Measurements from ENCODE around the gene RER1. TPM values are rescaled to one million over a fixed set of nuclear protein-coding genes. Genes with fewer than 3 reads are reported as not detected.

The RER1 gene
- total and polyA plus RNA-seq, 10 donors = 51.1 to 131 (median 79.0) TPM

DNA sequence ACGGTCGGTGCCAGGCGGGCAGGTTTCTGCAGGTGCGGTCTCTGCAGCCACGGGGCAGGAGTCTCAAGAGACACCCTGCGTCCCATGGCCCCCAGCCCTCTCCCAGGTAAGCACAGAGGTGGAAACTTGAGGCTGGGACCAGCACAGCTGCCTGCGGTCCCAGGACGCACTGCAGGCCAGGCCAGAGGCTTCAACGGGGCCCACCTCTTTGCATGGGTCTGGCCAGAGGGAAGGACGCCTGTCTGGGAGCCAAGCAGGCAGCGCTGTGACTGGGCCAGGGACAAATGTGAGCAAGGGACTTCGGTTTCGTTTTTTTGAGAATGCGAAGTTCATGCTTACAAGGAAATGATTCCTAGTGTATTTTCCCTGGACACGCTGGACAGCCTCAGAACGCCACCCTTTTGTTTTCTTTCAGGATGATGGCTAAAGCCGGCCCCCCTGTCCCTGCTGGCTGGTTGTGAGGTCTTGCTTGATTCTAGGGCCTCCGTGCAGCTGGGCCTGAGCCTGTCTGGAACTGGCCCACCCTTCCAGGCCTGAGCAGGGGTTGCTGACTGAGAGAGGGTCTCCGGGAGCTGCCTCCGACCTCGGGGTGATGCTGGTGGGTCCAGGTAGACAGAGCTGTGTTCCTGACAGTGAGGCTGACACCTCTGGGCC lies 38.6 kb upstream of the RER1 start:
- Histone ChIP-seq H3K27ac (no peak overlapping the region), H3K4me1 (no peaks in the 10 kb centered on the region), H3K4me3 (no peak overlapping the region), H3K27me3 (replicated peaks in 1 of 7) (no peaks in the 10 kb centered on the region), H3K36me3 (peaks cover 0 to 2% (median 0%) of the 10 kb centered on the region in 6 donors), H3K9me3 (no peaks in the 10 kb centered on the region)
- WGBS, 5 donors = 80 to 95% (median 87%) methylated on average over 13 to 21 of the region's 21 CpGs
- peak; percentile 44 for DNase-seq
- no peak for TF ChIP-seq POLR2A (IDR thresholded peaks at IDR 0.05)
- no peak for TF ChIP-seq CTCF (IDR thresholded peaks at IDR 0.05 in 8 of 11, conservative IDR thresholded peaks at IDR 0.05 in 3 of 11)
- no peak for TF ChIP-seq POLR2AphosphoS5 (IDR thresholded peaks at IDR 0.05)
- intact Hi-C loops (cut with DNase I; ENCODE audit: low total_unique reads) = no loop called here

- peak; percentile 47 for DNase-seq
- H3K27ac ChIP-seq = no peak overlapping the region
Measured at GRCh38 chr1:2353551-2354438, 37.8 kb upstream of the RER1 start.

DNA sequence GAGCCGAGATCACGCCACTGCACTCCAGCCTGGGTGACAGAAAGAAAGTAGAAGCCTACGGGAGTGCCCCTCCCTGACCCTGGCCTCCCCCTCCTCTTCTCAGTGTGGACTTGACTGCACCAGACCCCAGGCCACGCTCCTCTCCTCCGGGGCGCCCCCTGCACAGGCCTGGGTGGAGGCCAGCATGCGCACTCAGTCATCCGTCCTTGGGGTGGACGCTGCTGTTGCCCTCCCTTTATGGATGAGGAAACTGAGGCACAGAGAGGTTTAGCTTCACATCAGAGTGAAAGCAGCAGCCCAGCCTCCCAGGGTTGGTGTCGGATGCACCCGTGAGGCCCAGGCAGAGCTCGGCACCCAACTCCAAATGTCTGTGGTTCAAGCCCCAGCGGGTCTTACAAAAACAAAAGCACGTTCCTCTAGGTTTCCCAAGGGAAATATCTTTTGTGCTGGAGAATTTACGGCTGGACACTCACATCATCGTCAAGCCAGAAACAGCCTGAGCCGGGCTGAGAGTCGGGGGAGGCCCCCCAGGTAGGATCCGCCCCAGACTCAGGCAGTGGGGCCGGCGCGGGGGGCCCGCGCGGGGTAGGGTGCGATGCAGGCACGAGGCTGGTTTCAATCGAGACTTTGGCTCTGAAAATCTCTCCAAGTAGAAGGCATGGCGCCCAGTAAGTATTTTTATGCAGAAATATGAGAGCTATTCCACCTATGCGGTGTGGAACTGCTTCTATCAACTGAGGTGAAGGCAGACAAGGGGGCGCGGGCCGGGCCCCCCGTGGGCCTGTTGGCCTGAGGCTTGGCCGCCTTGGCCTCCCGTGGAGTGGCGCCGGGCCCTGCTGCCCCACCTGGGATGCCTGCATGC lies 36.9 kb upstream of the RER1 start:
- WGBS, 5 donors = 84 to 93% (median 88%) methylated on average over 31 to 38 of the region's 38 CpGs
- H3K27ac ChIP-seq = no peak overlapping the region
- no peaks in the 10 kb centered on the region for H3K27me3 ChIP-seq (replicated peaks in 1 of 7)
- intact Hi-C loops (cut with DNase I; ENCODE audit: low total_unique reads) = no loop called here
- H3K9me3 ChIP-seq = no peaks in the 10 kb centered on the region
- no peaks in the 10 kb centered on the region for H3K4me1 ChIP-seq
- H3K4me3 ChIP-seq = no peak overlapping the region
- H3K36me3 ChIP-seq = peaks cover 0 to 5% (median 0%) of the 10 kb centered on the region in 6 donors
- peak; percentile 47 for DNase-seq
- TF ChIP-seq CTCF (IDR thresholded peaks at IDR 0.05 in 8 of 11, conservative IDR thresholded peaks at IDR 0.05 in 3 of 11) (no peak), POLR2A (IDR thresholded peaks at IDR 0.05) (no peak), POLR2AphosphoS5 (IDR thresholded peaks at IDR 0.05) (no peak)

More at GRCh38 chr1:2353551-2354438, 37.8 kb upstream of the RER1 start:
- no peaks in the 10 kb centered on the region for H3K9me3 ChIP-seq
- WGBS, 5 donors = 76 to 88% (median 85%) methylated on average over 27 to 28 of the region's 28 CpGs
- no peaks in the 10 kb centered on the region for H3K4me1 ChIP-seq
- peaks cover 0 to 5% (median 0%) of the 10 kb centered on the region in 6 donors for H3K36me3 ChIP-seq
- TF ChIP-seq POLR2A (IDR thresholded peaks at IDR 0.05) = no peak
- TF ChIP-seq POLR2AphosphoS5 (IDR thresholded peaks at IDR 0.05) = no peak
- TF ChIP-seq CTCF (IDR thresholded peaks at IDR 0.05 in 8 of 11, conservative IDR thresholded peaks at IDR 0.05 in 3 of 11) = no peak
- no peak overlapping the region for H3K4me3 ChIP-seq
- H3K27me3 ChIP-seq (replicated peaks in 1 of 7) = no peaks in the 10 kb centered on the region
- intact Hi-C loops (cut with DNase I; ENCODE audit: low total_unique reads) = no loop called here

Measured in spleen (tissue), 11 donors.